OCI-LY7 (cell line): Measurements from ENCODE around the gene C1QTNF9.
"Not testable (repeated sequence)": the region's sequence is repeated elsewhere in the genome, so short reads cannot be mapped to it uniquely, and the experiment has no call there.

Experiments used
- EZH2phosphoT487 ChIP-seq: fragments of 200-600 bp; sonication (generic); IDR thresholded peaks from 2 replicates; pipeline ENCODE4 v1.6.1; 2018; ENCODE audit warnings: low read depth, borderline replicate concordance, mild to moderate bottlenecking, mixed run types, antibody characterized with exemption, low read length, moderate library complexity, mixed read lengths
- TF ChIP-seq, protein P1 (sequence below): fragments of 200-600 bp; sonication (generic); conservative IDR thresholded peaks from 2 replicates; pipeline ENCODE4 v1.5.1; 2014; ENCODE audit warnings: mild to moderate bottlenecking, antibody characterized with exemption, low read length, moderate library complexity, mixed read lengths

DNA sequence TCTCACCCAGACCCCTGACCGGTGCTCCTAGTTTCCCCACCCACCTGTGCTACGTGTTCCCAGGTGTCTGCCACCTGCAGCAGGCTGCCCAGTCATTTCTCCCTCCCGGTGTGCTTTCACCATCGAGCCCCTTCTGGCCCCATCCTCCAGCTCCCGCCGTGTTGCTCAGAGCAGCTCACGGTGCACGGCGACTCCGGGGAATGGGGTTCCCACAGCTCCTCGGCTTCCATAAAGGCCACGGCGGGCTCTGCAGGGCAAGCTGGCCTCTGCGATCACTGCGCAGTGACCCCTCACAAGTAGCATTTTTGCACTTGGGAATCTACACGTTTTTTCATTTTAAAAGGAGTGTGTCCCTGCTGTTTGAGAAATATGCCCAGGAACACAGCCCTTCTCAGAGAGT is 49.5 kb downstream of the C1QTNF9 start:
- TF ChIP-seq EZH2phosphoT487, result not testable (repeated sequence)
- TF ChIP-seq, protein P1, sequence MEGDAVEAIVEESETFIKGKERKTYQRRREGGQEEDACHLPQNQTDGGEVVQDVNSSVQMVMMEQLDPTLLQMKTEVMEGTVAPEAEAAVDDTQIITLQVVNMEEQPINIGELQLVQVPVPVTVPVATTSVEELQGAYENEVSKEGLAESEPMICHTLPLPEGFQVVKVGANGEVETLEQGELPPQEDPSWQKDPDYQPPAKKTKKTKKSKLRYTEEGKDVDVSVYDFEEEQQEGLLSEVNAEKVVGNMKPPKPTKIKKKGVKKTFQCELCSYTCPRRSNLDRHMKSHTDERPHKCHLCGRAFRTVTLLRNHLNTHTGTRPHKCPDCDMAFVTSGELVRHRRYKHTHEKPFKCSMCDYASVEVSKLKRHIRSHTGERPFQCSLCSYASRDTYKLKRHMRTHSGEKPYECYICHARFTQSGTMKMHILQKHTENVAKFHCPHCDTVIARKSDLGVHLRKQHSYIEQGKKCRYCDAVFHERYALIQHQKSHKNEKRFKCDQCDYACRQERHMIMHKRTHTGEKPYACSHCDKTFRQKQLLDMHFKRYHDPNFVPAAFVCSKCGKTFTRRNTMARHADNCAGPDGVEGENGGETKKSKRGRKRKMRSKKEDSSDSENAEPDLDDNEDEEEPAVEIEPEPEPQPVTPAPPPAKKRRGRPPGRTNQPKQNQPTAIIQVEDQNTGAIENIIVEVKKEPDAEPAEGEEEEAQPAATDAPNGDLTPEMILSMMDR, result not testable (repeated sequence)
